K562 (cell line): ENCODE results near the gene MYG1. TPM values are rescaled to one million over a fixed set of nuclear protein-coding genes. Genes with fewer than 3 reads are reported as not detected.

Source experiments
- KDM5B ChIP-seq: fragments of 200-600 bp; sonication (generic); IDR thresholded peaks from 2 replicates; pipeline ENCODE4 v1.6.1; 2012; ENCODE audit warnings: low read depth, mild to moderate bottlenecking, moderate library complexity, low read length, control low read depth, inconsistent platforms; ENCODE audit not compliant: insufficient replicate concordance
- POLR2AphosphoS5 ChIP-seq: IDR thresholded peaks from 2 replicates; pipeline ENCODE4 v1.6.1; 2011; ENCODE audit warnings: mild to moderate bottlenecking, low read depth, low read length, moderate library complexity; ENCODE audit not compliant: control insufficient read depth, insufficient read depth
- POLR2G ChIP-seq: fragments of 200-400 bp; formaldehyde crosslinking; IDR thresholded peaks from 2 replicates; pipeline ENCODE4 v1.6.1; 2017; ENCODE audit warnings: low read depth, mild to moderate bottlenecking, antibody characterized with exemption, low read length, moderate library complexity
- ZNF165 ChIP-seq: fragments of 250-450 bp; sonication (Bioruptor Pico); IDR thresholded peaks from 2 replicates; pipeline ENCODE4 v1.4.0; 2020; ENCODE audit warnings: borderline replicate concordance
- ZNF408 ChIP-seq: fragments of 250-450 bp; sonication (Bioruptor Pico); IDR thresholded peaks from 2 replicates; pipeline ENCODE4 v1.4.0; 2020; ENCODE audit warnings: low read depth, mild to moderate bottlenecking, moderate library complexity
- polyA plus RNA-seq, 8 experiments: library from polyadenylated mRNA; depleted of rRNA in 4 of 8; stranded (reverse) in 5 of 8; unstranded in 3 of 8; fragments of >200 nt; fragmentation: Nextera tagmentation in 2 of 8; fragmentation: Illumina TruSeq in 1 of 8; extraction: Ambion mirVana in 2 of 8; extraction: Trizol in 1 of 8; gene quantifications; 2 replicates each; pipeline versions ENCODE4 v1.2.1 to v1.2.3, GENCODE V29; 2011 to 2014; ENCODE audit warnings: inconsistent platforms in 1 of 8, missing spikeins in 1 of 8
- total RNA-seq, 7 experiments: library from RNA; depleted of rRNA in 6 of 7; stranded (reverse); fragments of >200 nt in 6 of 7; fragmentation: Illumina TruSeq in 2 of 7; extraction: Trizol in 2 of 7; gene quantifications; 2 replicates each; pipeline versions ENCODE4 v1.2.1 to v1.2.3, GENCODE V29; 2011 to 2021; ENCODE audit warnings: low replicate concordance in 1 of 7
- TF ChIP-seq, protein P1 (sequence below): fragments of 250-450 bp; sonication (Bioruptor Pico); IDR thresholded peaks from 2 replicates; pipeline ENCODE4 v1.8.0; 2021; ENCODE audit warnings: moderate library complexity, mild to moderate bottlenecking, inconsistent platforms
- TF ChIP-seq, protein P2 (sequence below), 2 experiments: fragments of 450-650 bp; IDR thresholded peaks; 2 replicates each; pipeline ENCODE4 v1.6.1; 2016

MYG1 gene
- total and polyA plus RNA-seq, 9 of the 15 experiments (the other 6 are each of a cell fraction or from before 2014, with no cell fraction given) = 0.45 to 5.6 (median 2.1) TPM

DNA sequence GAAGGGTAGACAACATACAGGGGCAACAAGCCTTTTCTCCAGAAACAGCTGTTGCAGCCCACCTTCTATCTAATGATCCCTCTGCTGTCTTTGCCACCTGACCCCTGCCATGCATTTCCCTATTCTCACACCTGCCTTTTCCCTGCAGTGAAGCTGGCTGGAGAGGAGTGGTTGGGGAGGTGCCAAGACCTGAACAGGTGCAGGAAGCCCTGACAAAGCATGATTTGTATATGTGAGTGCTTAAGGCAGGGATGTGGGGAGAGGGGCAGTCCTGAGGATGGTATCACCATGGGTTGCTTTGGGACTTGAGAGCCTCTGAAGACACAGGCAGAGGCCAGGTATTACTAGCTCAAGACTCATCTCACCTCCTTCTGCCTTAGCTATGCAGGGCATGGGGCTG, 7.1 kb upstream of the MYG1 start (continued):
- TF ChIP-seq, protein P1, sequence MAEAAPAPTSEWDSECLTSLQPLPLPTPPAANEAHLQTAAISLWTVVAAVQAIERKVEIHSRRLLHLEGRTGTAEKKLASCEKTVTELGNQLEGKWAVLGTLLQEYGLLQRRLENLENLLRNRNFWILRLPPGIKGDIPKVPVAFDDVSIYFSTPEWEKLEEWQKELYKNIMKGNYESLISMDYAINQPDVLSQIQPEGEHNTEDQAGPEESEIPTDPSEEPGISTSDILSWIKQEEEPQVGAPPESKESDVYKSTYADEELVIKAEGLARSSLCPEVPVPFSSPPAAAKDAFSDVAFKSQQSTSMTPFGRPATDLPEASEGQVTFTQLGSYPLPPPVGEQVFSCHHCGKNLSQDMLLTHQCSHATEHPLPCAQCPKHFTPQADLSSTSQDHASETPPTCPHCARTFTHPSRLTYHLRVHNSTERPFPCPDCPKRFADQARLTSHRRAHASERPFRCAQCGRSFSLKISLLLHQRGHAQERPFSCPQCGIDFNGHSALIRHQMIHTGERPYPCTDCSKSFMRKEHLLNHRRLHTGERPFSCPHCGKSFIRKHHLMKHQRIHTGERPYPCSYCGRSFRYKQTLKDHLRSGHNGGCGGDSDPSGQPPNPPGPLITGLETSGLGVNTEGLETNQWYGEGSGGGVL = no peak
- no peak for TF ChIP-seq KDM5B
- no peak for TF ChIP-seq ZNF408 (CRISPR knock-in tag)
- no peak for TF ChIP-seq POLR2AphosphoS5
- TF ChIP-seq POLR2G = no peak
- TF ChIP-seq, protein P2, sequence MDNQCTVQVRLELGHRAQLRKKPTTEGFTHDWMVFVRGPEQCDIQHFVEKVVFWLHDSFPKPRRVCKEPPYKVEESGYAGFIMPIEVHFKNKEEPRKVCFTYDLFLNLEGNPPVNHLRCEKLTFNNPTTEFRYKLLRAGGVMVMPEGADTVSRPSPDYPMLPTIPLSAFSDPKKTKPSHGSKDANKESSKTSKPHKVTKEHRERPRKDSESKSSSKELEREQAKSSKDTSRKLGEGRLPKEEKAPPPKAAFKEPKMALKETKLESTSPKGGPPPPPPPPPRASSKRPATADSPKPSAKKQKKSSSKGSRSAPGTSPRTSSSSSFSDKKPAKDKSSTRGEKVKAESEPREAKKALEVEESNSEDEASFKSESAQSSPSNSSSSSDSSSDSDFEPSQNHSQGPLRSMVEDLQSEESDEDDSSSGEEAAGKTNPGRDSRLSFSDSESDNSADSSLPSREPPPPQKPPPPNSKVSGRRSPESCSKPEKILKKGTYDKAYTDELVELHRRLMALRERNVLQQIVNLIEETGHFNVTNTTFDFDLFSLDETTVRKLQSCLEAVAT (IDR thresholded peaks at IDR 0.05) = no peak
- no peak for TF ChIP-seq ZNF165 (CRISPR knock-in tag)
